Tibial artery (tissue), 4 donors: ENCODE data around the gene BCL2.
A peak's percentile ranks its signal among the peaks of the same experiment; 100 is the strongest.

Experiments used
- DNase-seq, 2 donors: peaks; one replicate each; pipeline ENCODE4 v3.0.0-alpha.2; 2019
- H3K27ac ChIP-seq, 2 donors: fragments of 200-600 bp; sonication (generic) in 1 of 2; 1 replicate in 1 of 2; 2 replicates in 1 of 2; pipeline ENCODE4 v1.5.1; 2018 to 2019; ENCODE audit warnings: mild to moderate bottlenecking in 1 of 2
- H3K27me3 ChIP-seq, 2 donors: fragments of 200-600 bp; sonication (generic) in 1 of 2; one replicate each; pipeline versions ENCODE4 v1.5.1 to v1.6.0; 2016 to 2019
- H3K36me3 ChIP-seq, 3 donors: fragments of 200-600 bp; sonication (generic) in 2 of 3; one replicate each; pipeline ENCODE4 v1.5.1; 2016 to 2019; ENCODE audit warnings: mild to moderate bottlenecking in 2 of 3
- H3K4me1 ChIP-seq, 4 donors: fragments of 200-600 bp; sonication (generic) in 2 of 4; 1 replicate in 3 of 4; 2 replicates in 1 of 4; pipeline ENCODE4 v1.5.1; 2016 to 2019
- H3K4me3 ChIP-seq, 2 donors: fragments of 200-600 bp; sonication (generic) in 1 of 2; 1 replicate in 1 of 2; 2 replicates in 1 of 2; pipeline ENCODE4 v1.5.1; 2018 to 2019; ENCODE audit warnings: mild to moderate bottlenecking in 2 of 2
- H3K9me3 ChIP-seq, 3 donors: fragments of 200-600 bp; sonication (generic) in 1 of 3; one replicate each; pipeline ENCODE4 v1.5.1; 2016 to 2019
- CTCF ChIP-seq, 2 experiments: fragments of 200-600 bp in 1 of 2; fragments of 450-650 bp in 1 of 2; IDR thresholded peaks; one replicate each; pipeline ENCODE4 v1.5.1; 2017 to 2019; ENCODE audit warnings: antibody characterized with exemption in 2 of 2, mild to moderate bottlenecking in 1 of 2, moderate library complexity in 1 of 2
- intact Hi-C: fragments of 100-400 bp; cut with DNase I; formaldehyde crosslinking; loops from one replicate; pipeline ENCODE4 v1.15.0; 2023; ENCODE audit warnings: low total_unique reads

Gene BCL2

GRCh38 chr18:63247506-63247905, 72.1 kb downstream of the BCL2 start:
- H3K36me3 ChIP-seq, result no peaks in the 10 kb centered on the region
- no peaks in the 10 kb centered on the region for H3K27me3 ChIP-seq
- intact Hi-C loops, result no loop called here
- no peak for TF ChIP-seq CTCF (IDR thresholded peaks at IDR 0.05)
- peak overlapping the region in 1 of 2 donors; percentile 31 for H3K27ac ChIP-seq
- no peak for DNase-seq
- no peaks in the 10 kb centered on the region for H3K9me3 ChIP-seq
- H3K4me3 ChIP-seq, result no peak overlapping the region
- peaks cover 0 to 12% (median 5%) of the 10 kb centered on the region in 4 donors for H3K4me1 ChIP-seq

- no peaks in the 10 kb centered on the region for H3K27me3 ChIP-seq
- H3K9me3 ChIP-seq, result no peaks in the 10 kb centered on the region
- no peaks in the 10 kb centered on the region for H3K36me3 ChIP-seq
- peaks cover 0 to 13% (median 6%) of the 10 kb centered on the region in 4 donors for H3K4me1 ChIP-seq
- no peak overlapping the region for H3K27ac ChIP-seq
- intact Hi-C loops, result no loop called here
- H3K4me3 ChIP-seq, result no peak overlapping the region
- no peak for TF ChIP-seq CTCF (IDR thresholded peaks at IDR 0.05)
- no peak for DNase-seq
Measured at GRCh38 chr18:63245600-63245999, 74.0 kb downstream of the BCL2 start.

- Histone ChIP-seq H3K9me3 (no peaks in the 10 kb centered on the region), H3K4me1 (peaks cover 0 to 14% (median 6%) of the 10 kb centered on the region in 4 donors), H3K27ac (no peak overlapping the region), H3K27me3 (no peaks in the 10 kb centered on the region), H3K4me3 (no peak overlapping the region), H3K36me3 (no peaks in the 10 kb centered on the region)
- DNase-seq, result no peak
- intact Hi-C loops, result no loop called here
- TF ChIP-seq CTCF (IDR thresholded peaks at IDR 0.05), result no peak
Measured at GRCh38 chr18:63244607-63245006, 75.0 kb downstream of the BCL2 start.

- H3K36me3 ChIP-seq, result no peaks in the 10 kb centered on the region
- DNase-seq, result no peak
- H3K4me3 ChIP-seq, result no peak overlapping the region
- no peak for TF ChIP-seq CTCF (IDR thresholded peaks at IDR 0.05)
- intact Hi-C loops, result no loop called here
- no peak overlapping the region for H3K27ac ChIP-seq
- H3K9me3 ChIP-seq, result no peaks in the 10 kb centered on the region
- no peaks in the 10 kb centered on the region for H3K27me3 ChIP-seq
- peaks cover 0 to 36% (median 24%) of the 10 kb centered on the region in 4 donors for H3K4me1 ChIP-seq
Measured at GRCh38 chr18:63241760-63242159, 77.8 kb downstream of the BCL2 start.

- H3K9me3 ChIP-seq, result no peaks in the 10 kb centered on the region
- no peak overlapping the region for H3K4me3 ChIP-seq
- no peaks in the 10 kb centered on the region for H3K27me3 ChIP-seq
- DNase-seq, result no peak
- TF ChIP-seq CTCF (IDR thresholded peaks at IDR 0.05), result no peak
- H3K36me3 ChIP-seq, result no peaks in the 10 kb centered on the region
- H3K4me1 ChIP-seq, result peaks cover 0 to 38% (median 27%) of the 10 kb centered on the region in 4 donors
- no peak overlapping the region for H3K27ac ChIP-seq
- intact Hi-C loops, result no loop called here
Measured at GRCh38 chr18:63241317-63241712, 78.3 kb downstream of the BCL2 start.
